Measurements from ENCODE around the gene ANXA3.

Gene ANXA3

DNA sequence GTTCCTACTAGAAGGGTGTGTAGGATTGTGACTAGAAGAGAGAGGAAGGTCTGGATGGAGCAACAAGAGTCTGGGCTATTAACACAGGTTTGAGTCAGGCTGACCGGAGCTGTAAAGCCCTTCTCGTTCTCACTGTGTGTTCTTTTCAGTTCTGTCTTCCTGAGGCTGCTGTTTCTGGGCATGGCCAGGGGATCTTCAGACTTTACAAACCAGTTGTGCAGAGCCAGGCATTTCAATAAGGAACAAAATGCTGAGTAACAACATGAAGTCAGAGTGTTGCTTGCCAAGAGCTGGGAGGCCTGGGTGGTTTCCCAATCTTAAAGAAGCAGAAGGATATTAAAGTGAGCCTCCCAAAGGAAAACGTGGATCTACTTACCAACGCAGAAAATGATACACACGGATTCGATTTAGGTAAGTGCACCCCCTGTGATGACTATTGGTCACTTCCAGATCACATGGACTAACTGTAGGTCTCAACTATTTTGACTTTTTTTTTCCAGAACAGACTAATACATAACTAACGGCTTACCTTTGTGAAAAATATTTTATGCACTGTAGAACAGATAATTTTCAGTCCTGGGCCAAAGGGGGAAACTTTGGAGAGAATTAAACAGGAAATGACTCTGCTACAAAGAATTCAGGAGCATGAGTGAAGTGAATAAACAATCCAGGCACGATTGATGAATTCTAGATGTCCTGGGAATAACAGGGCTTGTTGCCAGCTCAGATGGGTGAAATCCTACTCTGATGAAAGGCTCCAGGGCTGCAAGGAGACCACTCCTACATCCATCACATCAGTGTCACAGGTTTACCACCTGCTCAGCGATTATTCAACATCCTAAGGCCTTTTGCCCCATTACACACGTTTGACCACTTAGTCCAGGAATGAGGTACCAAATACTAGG lies 94.5 kb downstream of the ANXA3 start:
- DNase-seq (ENCODE audit: low read depth) = no peak

DNA sequence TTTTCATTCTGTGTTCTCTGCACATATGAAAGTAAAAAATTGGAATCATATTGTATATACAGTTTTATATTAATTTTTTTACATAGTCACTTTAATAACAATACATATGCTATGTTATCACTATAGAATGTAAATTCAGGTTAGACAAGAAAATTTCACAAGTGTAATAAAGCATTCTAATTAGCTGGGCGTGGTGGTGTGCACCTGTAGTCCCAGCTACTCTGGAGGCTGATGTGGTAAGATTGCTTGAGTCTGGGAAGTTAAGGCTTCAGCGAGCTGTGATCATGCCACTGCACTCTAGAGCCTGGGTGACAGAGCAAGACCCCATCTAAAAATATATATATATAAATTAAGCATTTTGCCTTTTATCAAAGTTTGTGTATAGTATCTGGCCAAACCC lies 95.7 kb downstream of the ANXA3 start:
- no peak for DNase-seq (ENCODE audit: low read depth)

DNA sequence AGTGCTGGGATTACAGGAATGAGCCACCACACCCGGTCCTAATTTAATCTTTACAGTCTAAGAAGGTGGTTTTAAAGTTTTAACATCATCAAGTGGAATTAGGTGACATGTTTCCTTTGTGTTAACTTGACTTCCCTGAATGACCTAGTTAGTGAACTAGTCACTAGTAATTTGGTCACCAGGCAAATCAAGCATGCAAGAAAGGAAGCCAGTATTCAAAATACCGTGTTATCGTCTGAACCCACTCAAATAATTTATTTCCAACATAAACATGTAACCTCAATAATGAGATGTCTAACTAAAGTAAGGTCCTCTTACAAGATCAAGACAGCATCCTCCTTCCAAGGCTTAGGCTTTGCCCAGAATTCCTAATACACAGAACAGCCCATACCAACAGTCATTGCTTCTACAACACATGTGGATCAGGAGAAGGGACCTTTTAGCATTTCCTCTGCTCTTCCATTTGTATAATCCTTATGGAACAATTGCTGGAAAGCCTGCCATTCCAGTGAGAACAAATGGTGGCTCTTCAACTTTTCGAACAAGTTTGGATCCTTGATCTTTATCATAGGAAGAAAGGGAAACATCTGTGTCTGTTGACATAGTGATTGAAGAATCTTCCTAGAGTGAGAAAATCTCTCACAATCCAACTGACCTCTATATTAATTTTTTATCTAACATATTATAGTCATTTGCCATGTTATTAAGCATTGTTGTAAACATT lies 97.2 kb downstream of the ANXA3 start:
- no peak for DNase-seq (ENCODE audit: low read depth)

DNA sequence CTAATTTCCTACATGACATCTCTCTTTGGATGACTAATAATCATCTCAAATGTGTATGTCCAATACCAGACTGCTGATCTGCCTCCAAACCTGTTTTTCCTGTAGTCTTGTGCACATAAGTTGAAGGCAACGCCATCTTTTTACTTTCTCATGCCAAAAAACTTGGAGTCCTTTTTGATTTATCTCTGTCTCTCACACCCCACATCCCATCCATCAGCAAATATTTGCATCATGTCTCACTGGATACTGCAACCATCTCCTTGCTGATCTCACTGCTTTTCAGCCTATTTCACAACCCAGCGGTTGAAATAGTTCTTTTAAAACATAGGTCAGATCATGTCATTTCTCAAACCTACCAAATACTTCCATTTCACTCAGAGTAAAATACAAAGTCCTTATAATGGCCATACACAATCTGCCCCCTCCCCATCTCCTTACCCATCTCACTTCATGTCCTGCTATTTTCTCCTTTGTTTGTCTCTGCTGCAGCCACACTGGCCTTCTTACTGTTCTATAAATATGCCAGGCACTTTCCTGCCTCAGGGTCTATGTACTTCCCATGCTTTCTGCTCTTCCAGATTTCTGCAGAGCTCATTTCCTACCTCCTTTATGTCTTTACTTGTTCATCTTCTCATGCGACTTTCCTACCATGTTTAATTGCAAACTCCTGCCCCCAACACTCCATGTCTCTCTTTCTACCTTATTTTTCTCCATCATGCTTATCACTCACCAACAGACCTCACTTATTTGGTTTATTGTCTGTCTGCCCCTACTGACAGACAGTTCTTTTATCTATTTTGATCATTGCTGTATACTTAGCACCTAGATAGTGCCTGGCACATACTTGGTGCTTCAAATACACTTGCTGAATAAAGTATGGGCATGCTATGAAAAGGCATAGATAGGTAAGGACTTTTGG lies 98.8 kb downstream of the ANXA3 start:
- no peak for DNase-seq (ENCODE audit: low read depth)

DNA sequence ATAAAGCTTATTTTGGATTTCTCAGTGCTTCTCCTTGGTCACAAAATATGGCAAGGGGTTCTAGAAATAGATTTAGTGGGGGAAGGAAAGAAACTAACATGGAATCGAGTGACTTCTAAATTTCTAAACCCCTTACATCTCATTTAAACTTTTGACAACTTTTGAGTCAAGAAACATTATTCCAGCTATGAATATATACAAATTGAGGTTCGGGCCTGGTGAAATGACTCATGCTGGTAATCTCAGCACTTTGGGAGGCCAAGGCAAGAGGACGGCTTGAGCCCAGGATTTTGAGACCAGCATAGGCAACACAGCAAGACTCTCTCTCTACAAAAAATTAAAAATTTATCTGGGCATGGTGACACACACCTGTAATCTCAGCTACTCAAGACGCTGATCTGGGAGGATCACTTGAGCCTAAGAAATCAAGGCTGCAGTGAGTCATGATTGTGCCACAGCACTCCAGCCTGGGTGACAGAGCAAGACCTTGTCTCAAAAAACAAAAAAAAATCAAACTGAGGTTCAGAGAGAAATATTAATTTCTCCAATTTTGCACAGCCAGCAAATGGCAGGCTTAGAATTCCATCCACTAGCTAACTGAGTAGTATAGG lies 99.8 kb downstream of the ANXA3 start:
- DNase-seq (ENCODE audit: low read depth) = no peak

DNA sequence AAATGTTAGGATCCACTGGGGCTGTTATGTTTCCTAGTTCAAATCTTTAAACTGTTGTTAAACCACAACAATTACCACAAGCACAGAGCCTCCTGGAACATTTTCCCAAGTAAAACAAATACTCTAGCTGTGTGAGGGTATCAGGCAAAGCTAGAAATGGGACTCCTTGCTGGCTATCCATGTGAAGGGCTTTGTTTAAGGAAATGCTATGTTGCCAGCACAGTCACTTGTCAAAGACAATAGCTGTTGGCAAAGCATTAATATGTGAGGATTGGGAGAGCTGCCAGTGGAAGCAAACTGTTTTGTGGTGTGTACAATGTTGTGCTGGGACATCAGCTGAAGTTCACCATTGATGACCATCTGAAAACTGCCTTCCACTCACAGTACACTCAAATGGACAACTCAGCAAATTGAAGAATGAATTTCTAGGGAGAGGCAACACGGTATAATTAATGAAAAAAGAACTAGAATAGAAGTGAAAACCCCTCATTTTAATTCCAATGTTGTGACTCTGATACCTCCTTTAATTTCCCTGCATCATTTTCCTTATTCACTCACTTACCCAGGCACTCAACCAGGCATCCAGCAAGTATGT lies 100.8 kb downstream of the ANXA3 start:
- DNase-seq (ENCODE audit: low read depth) = no peak

DNA sequence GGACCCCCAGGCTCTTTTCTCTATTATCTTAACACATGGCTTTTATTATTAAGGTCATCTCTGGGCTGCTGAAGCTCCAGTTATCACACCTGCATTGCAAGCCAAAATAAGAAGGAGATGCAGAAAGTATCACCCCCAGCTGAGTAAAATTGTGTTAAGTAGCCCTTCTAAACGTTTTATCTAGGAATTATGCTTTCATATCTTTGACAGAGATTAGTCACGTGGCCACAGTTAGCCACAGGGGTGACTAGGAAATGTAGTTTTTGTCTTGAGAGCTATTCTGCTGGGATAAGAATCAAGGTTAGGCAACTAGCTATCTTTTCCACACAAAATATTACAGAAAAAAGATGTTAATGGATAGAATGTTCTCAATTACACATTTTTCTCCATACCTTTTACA lies 102.1 kb downstream of the ANXA3 start:
- no peak for DNase-seq (ENCODE audit: low read depth)

DNA sequence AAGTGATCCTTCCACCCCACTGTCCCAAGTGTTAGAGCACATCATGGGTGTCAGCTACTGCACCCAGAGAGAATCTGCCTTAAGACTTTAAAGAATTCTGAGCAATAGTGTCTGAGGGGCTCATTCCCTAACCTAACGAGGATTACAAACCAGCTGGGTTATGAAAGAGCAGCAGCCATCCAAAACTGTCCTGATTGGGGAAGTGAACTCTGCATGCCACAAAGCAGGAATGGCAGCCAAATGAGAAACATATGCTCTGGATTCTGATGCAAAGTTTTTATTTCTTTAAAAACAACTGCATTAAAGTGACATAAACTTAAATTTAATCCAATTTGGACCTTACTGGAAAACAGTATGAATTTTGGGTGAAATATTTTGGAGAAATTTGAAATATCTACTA lies 103.2 kb downstream of the ANXA3 start:
- no peak for DNase-seq (ENCODE audit: low read depth)

DNA sequence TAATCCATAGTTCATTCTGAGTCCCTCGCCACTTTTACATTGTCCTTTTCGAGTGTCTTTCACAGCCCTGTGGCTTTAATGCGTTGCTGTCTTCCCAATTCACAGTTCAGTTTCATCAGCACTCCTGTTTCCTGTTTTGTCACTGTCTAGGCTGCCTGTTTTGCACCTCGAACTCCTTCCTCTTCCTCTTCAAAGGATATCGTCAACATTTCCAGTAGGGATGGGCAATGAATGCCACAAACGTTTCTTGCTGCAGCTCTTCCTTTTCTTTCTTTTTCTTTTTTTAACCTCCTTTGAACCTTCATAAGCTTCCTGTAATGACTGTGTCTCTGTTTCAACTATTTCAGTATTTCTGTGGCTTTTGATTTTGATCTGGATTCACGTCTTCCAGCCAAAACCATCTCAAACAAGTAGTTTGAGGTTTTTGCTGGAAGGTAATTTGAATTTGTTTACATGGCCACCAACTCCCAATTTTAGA lies 105.4 kb downstream of the ANXA3 start:
- DNase-seq (ENCODE audit: low read depth) = no peak

DNA sequence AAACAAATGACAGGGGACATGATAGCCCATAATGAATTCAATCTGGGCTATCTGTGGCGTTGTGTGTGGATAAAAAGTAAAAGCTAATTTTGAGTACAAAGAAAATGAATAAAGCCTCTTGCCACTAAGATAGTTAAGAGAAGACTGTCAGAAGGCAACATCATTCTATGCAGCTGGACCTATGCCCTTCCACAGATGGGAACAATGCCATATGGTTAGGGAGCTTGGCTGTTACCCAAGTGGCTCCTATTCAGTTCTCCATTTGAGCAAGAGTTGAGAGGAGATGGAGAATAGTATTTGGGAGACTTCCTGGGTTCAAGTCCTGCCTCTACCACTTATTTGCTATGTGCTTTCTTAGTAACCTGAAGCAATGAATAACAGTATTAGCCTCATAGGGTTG lies 107.7 kb downstream of the ANXA3 start:
- no peak for DNase-seq (ENCODE audit: low read depth)

DNA sequence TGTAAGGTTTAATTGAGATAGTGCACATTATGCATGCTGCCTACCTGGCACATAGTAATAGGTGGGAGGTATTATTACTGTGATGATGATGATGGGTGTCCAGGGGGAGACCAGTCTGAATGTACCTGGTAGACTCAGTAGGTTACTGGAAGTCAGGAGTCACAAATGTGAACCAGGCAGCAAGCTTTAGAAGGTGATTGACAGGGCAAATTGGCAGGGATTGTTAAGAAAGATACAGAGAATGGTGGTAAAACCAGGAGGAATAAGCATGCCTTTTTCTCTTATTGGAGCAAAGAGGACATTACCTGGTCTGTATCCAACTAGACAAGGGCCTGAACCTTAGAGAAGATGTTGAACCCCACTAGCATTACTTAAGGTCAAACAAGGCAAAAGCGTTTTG lies 108.1 kb downstream of the ANXA3 start:
- DNase-seq (ENCODE audit: low read depth) = no peak
